Naive thymus-derived CD4-positive, alpha-beta T cell (primary cell): Measurements from ENCODE around the gene KRTAP5-7. TPM values are rescaled to one million over a fixed set of nuclear protein-coding genes. Genes with fewer than 3 reads are reported as not detected.

Experiments used
- ATAC-seq: fragments of 150-1000 bp; cut with Tn5 transposase; 2 replicates; pipeline ENCODE4 v1.10.0; 2021; ENCODE audit warnings: mild to moderate bottlenecking, moderate library complexity
- CTCF ChIA-PET: fragments of 350-600 bp; sonication (Branson Sonifier 250); formaldehyde crosslinking; loops from one replicate; lab custom pipeline; 2021; ENCODE audit warnings: antibody characterized with exemption; lab: Charles Lee
- POLR2A ChIA-PET: fragments of 350-600 bp; sonication (Branson Sonifier 250); formaldehyde crosslinking; loops from one replicate; lab custom pipeline; 2021; ENCODE audit warnings: antibody characterized with exemption, inconsistent platforms; lab: Charles Lee
- DNase-seq, 9 donors: peaks; one replicate each; pipeline versions ENCODE4 v3.0.0 to v3.0.0-alpha.2; 2020 to 2022; ENCODE audit warnings: mixed read lengths in 1 of 9
- H3K27ac ChIP-seq: one replicate; pipeline ENCODE4 v1.7.0; 2013; ENCODE audit warnings: mild to moderate bottlenecking, low read depth, low read length, moderate library complexity
- H3K27me3 ChIP-seq, 2 donors: one replicate each; pipeline ENCODE4 v1.7.0; 2013; ENCODE audit warnings: low read length in 2 of 2, mild to moderate bottlenecking in 2 of 2, moderate library complexity in 2 of 2; ENCODE audit not compliant: control insufficient read depth in 2 of 2, insufficient read depth in 2 of 2
- H3K36me3 ChIP-seq, 3 experiments: 1 replicate in 2 of 3; 2 replicates in 1 of 3; pipeline ENCODE4 v1.7.0; 2013; ENCODE audit warnings: low read length in 3 of 3, mild to moderate bottlenecking in 3 of 3, moderate library complexity in 1 of 3; ENCODE audit not compliant: insufficient read depth in 3 of 3, control insufficient read depth in 2 of 3
- H3K4me1 ChIP-seq, 2 donors: one replicate each; pipeline ENCODE4 v1.7.0; 2013; ENCODE audit warnings: low read length in 2 of 2, mild to moderate bottlenecking in 2 of 2, moderate library complexity in 1 of 2; ENCODE audit not compliant: control insufficient read depth in 2 of 2, insufficient read depth in 2 of 2
- H3K4me3 ChIP-seq: 2 replicates; pipeline ENCODE4 v1.7.0; 2013; ENCODE audit warnings: mild to moderate bottlenecking, low read length
- H3K9me3 ChIP-seq, 3 experiments: 1 replicate in 2 of 3; 2 replicates in 1 of 3; pipeline ENCODE4 v1.7.0; 2013; ENCODE audit warnings: low read length in 3 of 3; ENCODE audit not compliant: control insufficient read depth in 2 of 3
- H3K27ac Mint-ChIP-seq, 9 donors: one replicate each; pipeline ENCODE4 v1.8.0; 2020 to 2022; ENCODE audit warnings: mixed read lengths in 9 of 9, mild to moderate bottlenecking in 8 of 9, moderate library complexity in 5 of 9, inconsistent platforms in 2 of 9
- H3K27me3 Mint-ChIP-seq, 5 donors: one replicate each; pipeline ENCODE4 v1.8.0; 2021 to 2022; ENCODE audit warnings: mixed read lengths in 5 of 5, mild to moderate bottlenecking in 1 of 5
- H3K36me3 Mint-ChIP-seq, 5 donors: one replicate each; pipeline ENCODE4 v1.8.0; 2020 to 2022; ENCODE audit warnings: mixed read lengths in 5 of 5, mild to moderate bottlenecking in 3 of 5, inconsistent platforms in 1 of 5
- H3K4me1 Mint-ChIP-seq, 7 donors: one replicate each; pipeline ENCODE4 v1.8.0; 2020 to 2022; ENCODE audit warnings: mixed read lengths in 7 of 7, mild to moderate bottlenecking in 3 of 7, inconsistent platforms in 1 of 7
- H3K4me3 Mint-ChIP-seq, 10 donors: one replicate each; pipeline ENCODE4 v1.8.0; 2020 to 2022; ENCODE audit warnings: mild to moderate bottlenecking in 10 of 10, mixed read lengths in 10 of 10, moderate library complexity in 6 of 10, inconsistent platforms in 2 of 10
- H3K9me3 Mint-ChIP-seq, 11 donors: one replicate each; pipeline ENCODE4 v1.8.0; 2020 to 2022; ENCODE audit warnings: mixed read lengths in 11 of 11, mild to moderate bottlenecking in 4 of 11, inconsistent platforms in 1 of 11, moderate library complexity in 1 of 11
- intact Hi-C, 2 donors: fragments of 100-400 bp; cut with micrococcal nuclease; formaldehyde crosslinking; loops; one replicate each; pipeline ENCODE4 v1.15.1; 2023
- polyA plus RNA-seq, 2 donors: library from polyadenylated mRNA; unstranded; fragments of 300-500 nt; fragmentation: Illumina TruSeq; gene quantifications; one replicate each; pipeline ENCODE4 v1.2.3, GENCODE V29; 2021
- total RNA-seq, 6 experiments: library from RNA in 5 of 6; stranded (reverse) in 5 of 6; gene quantifications; 1 replicate in 5 of 6; 2 replicates in 1 of 6; pipeline ENCODE4 v1.2.3 and lab custom pipeline; 2021 to 2026

The KRTAP5-7 gene
- total and polyA plus RNA-seq, 7 experiments from 2014 or later = 0.21 to 0.37 TPM; not detected in 5

DNA sequence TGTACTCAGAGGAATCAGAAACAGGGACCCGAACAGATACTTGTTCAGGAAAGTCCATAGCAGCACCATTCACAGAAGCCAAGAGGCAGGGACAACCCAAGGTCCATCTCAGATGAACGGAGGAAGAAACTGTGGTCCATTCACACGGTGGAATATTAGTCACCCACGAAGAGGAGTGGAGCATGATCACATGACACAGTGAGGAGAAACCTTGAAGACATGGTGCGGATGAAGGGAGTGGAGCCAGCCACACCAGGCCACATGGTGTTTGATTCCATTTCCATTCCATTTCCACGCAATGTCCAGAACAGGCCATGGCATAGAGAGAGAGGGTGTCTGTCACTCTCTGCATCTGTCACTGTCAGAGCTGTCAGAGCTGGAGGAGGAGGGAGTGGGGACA lies 43.4 kb upstream of the KRTAP5-7 start:
- ATAC-seq (no peak), DNase-seq (no peak)
- peaks cover 0 to 85% (median 20%) of the 10 kb centered on the region in 3 experiments for H3K36me3 ChIP-seq
- H3K27me3 ChIP-seq = no peaks in the 10 kb centered on the region
- intact Hi-C loops = no loop called here
- Mint-ChIP-seq H3K27ac (no peak overlapping the region), H3K9me3 (no peaks in the 10 kb centered on the region), H3K27me3 (no peaks in the 10 kb centered on the region), H3K4me3 (no peak overlapping the region), H3K36me3 (peaks cover 42 to 76% (median 56%) of the 10 kb centered on the region in 5 donors), H3K4me1 (peaks cover 0 to 16% (median 0%) of the 10 kb centered on the region in 7 donors)
- H3K4me3 ChIP-seq = no peak overlapping the region
- no peak overlapping the region for H3K27ac ChIP-seq
- H3K4me1 ChIP-seq = no peaks in the 10 kb centered on the region
- H3K9me3 ChIP-seq = no peaks in the 10 kb centered on the region
- CTCF ChIA-PET = no interaction called here
- POLR2A ChIA-PET = no interaction called here

DNA sequence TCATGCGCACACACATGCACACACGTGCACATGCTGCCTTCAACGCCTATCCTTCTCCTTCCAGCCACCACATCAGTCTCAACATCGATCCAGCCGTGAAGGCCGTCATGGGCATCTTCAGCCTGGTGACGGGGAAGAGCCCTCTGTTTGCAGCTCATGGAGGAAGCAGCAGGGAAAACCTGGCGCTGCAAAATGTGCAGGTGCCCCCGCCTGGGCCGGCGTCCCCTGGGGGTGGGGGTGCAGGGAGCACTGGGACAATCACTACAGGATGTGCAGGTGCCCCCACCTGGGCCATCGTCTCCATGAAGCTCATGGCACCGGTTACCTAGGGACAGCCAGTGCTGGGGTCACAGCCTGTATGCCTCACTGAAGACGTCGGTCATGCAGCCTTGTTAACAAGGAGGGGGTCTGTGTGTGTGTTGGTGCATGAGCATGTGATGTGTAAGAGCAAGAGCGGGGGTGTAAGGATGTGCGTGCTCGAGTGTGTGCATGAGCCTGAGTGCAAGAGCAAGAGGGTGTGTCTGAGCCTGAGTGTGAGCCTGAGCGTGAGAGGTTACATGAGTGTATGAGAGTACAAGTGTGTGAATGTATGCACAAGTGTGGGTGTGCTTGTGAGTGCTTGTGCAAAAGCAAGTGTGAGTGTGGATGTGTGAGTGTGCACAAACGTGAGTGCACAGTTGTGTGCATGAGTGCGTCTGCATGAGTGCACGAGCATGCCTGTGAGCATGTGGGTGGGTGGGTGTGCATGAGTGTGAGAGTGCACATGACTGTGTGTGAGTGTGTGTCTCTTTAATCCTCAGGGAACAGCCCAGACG lies 42.6 kb upstream of the KRTAP5-7 start:
- Mint-ChIP-seq H3K9me3 (no peaks in the 10 kb centered on the region), H3K4me1 (peaks cover 0 to 24% (median 0%) of the 10 kb centered on the region in 7 donors), H3K36me3 (peaks cover 43 to 80% (median 53%) of the 10 kb centered on the region in 5 donors), H3K27me3 (no peaks in the 10 kb centered on the region), H3K4me3 (no peak overlapping the region), H3K27ac (peak overlapping the region in 2 of 9 donors; percentile 16 to 54)
- Histone ChIP-seq H3K27ac (no peak overlapping the region), H3K4me3 (no peak overlapping the region), H3K36me3 (peaks cover 0 to 87% (median 20%) of the 10 kb centered on the region in 3 experiments), H3K9me3 (no peaks in the 10 kb centered on the region), H3K27me3 (no peaks in the 10 kb centered on the region), H3K4me1 (no peaks in the 10 kb centered on the region)
- DNase-seq (no peak), ATAC-seq (no peak)
- intact Hi-C loops = no loop called here
- ChIA-PET POLR2A (no interaction called here), CTCF (no interaction called here)

DNA sequence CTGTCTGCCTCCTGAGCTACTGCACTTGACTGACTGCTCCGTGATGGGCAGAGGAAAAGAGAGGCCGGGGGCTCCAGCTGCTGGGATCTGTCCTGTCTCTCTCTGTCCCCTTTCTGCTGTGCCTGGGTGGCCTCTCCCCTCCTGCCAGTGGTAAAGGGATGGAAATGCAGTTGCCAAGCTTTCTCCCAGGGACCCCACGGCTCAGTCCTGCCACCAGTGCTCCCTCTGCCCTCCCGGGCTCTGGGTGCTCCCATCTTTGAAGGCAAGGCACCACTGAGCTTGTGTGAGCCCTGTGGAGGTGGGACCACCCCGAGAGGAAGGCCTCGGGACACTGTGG lies 42.0 kb upstream of the KRTAP5-7 start:
- no peaks in the 10 kb centered on the region for H3K27me3 ChIP-seq
- H3K4me3 ChIP-seq = no peak overlapping the region
- POLR2A ChIA-PET = no interaction called here
- H3K36me3 Mint-ChIP-seq = peaks cover 47 to 80% (median 47%) of the 10 kb centered on the region in 5 donors
- CTCF ChIA-PET = no interaction called here
- H3K36me3 ChIP-seq = peaks cover 0 to 87% (median 17%) of the 10 kb centered on the region in 3 experiments
- no peak overlapping the region for H3K4me3 Mint-ChIP-seq
- DNase-seq (no peak), ATAC-seq (no peak)
- intact Hi-C loops = no loop called here
- H3K27ac Mint-ChIP-seq = no peak overlapping the region
- no peaks in the 10 kb centered on the region for H3K9me3 Mint-ChIP-seq
- H3K27ac ChIP-seq = no peak overlapping the region
- H3K4me1 Mint-ChIP-seq = peaks cover 0 to 27% (median 0%) of the 10 kb centered on the region in 7 donors
- H3K27me3 Mint-ChIP-seq = no peaks in the 10 kb centered on the region
- no peaks in the 10 kb centered on the region for H3K9me3 ChIP-seq
- no peaks in the 10 kb centered on the region for H3K4me1 ChIP-seq

DNA sequence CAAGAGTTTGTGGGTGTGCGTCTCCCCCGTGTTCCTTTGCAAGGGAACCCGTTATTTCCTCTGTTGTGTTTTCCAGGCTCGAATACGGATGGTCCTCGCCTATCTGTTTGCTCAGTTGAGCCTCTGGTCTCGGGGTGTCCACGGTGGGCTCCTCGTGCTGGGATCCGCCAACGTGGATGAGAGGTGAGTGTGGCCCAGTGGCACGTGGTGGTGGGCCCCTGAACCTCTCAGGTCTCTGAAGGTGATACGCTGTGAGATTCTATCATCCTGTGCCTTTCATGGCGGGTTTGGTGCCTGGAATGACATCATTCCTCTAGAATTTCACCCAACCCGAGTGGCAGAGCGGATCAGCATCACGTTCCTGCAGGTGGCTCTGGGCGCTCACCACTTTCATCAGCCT lies 41.6 kb upstream of the KRTAP5-7 start:
- Histone ChIP-seq H3K4me3 (no peak overlapping the region), H3K27me3 (no peaks in the 10 kb centered on the region), H3K36me3 (peaks cover 0 to 87% (median 16%) of the 10 kb centered on the region in 3 experiments), H3K27ac (no peak overlapping the region), H3K4me1 (no peaks in the 10 kb centered on the region), H3K9me3 (no peaks in the 10 kb centered on the region)
- H3K36me3 Mint-ChIP-seq = peaks cover 46 to 83% (median 47%) of the 10 kb centered on the region in 5 donors
- H3K27ac Mint-ChIP-seq = no peak overlapping the region
- no peaks in the 10 kb centered on the region for H3K9me3 Mint-ChIP-seq
- intact Hi-C loops = no loop called here
- DNase-seq = no peak
- POLR2A ChIA-PET = no interaction called here
- no peak overlapping the region for H3K4me3 Mint-ChIP-seq
- H3K4me1 Mint-ChIP-seq = peaks cover 0 to 29% (median 0%) of the 10 kb centered on the region in 7 donors
- CTCF ChIA-PET = no interaction called here
- no peaks in the 10 kb centered on the region for H3K27me3 Mint-ChIP-seq
- ATAC-seq = no peak

DNA sequence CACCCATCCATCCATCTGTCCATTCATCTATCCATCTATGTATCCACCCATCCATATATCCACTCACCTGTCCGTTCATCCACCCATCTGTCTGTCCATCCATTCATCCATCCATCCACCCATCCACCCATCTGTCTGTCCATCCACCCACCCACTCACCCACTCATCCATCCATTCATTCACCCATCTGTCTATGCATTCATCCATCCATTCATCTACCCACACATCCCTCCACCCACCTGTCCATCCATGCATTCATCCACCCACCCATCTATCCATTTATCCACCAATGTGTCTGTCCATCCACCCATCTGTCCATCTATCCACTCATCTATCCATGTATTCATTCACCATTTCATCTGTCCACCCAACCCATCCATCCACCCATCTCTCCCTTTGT lies 40.7 kb upstream of the KRTAP5-7 start:
- H3K27me3 ChIP-seq = no peaks in the 10 kb centered on the region
- peaks cover 46 to 89% (median 51%) of the 10 kb centered on the region in 5 donors for H3K36me3 Mint-ChIP-seq

DNA sequence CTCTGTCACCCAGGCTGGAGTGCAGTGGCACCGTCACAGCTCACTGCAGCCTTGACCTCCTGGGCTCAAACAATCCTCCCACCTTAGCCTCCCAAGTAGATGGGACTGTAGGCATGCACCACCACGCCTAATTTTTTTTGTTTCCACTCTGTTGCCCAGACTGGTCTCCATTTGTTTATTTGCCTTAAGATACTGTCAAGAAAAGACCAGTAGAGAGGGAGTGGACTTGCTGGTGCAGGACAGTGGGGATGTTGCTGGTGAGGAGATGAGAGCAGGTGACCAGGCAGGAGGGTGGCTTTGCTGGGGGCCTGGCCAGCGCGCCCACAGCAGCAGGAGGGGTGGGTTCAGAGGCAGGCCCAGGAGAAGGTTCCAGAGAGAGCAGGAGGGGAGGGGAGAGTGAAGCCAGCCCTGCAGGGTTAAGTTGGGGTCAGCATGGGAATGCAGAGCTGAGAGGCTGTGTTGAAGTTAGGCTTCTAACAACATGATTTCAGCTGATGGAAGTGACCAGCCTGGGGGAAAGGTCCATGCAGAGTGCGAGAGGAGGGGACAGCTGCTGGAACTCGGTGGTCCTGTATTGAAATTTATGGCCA lies 38.3 kb upstream of the KRTAP5-7 start:
- ATAC-seq (no peak), DNase-seq (no peak)
- Histone ChIP-seq H3K27me3 (no peaks in the 10 kb centered on the region), H3K9me3 (no peaks in the 10 kb centered on the region), H3K27ac (no peak overlapping the region), H3K4me3 (no peak overlapping the region), H3K36me3 (peaks cover 0 to 85% (median 12%) of the 10 kb centered on the region in 3 experiments), H3K4me1 (no peaks in the 10 kb centered on the region)
- Mint-ChIP-seq H3K4me1 (peaks cover 0 to 29% (median 0%) of the 10 kb centered on the region in 7 donors), H3K27me3 (no peaks in the 10 kb centered on the region), H3K36me3 (peaks cover 48 to 86% (median 53%) of the 10 kb centered on the region in 5 donors), H3K27ac (peak overlapping the region in 1 of 9 donors; percentile 85), H3K4me3 (peak overlapping the region in 1 of 10 donors; percentile 4), H3K9me3 (no peaks in the 10 kb centered on the region)
- intact Hi-C loops = no loop called here
- POLR2A ChIA-PET = no interaction called here
- CTCF ChIA-PET = no interaction called here

More for the DNA sequence above, 40.7 kb upstream of the KRTAP5-7 start:
- H3K4me1 Mint-ChIP-seq = peaks cover 0 to 29% (median 0%) of the 10 kb centered on the region in 7 donors
- ChIA-PET CTCF (no interaction called here), POLR2A (no interaction called here)
- intact Hi-C loops = no loop called here
- DNase-seq = no peak
- H3K36me3 ChIP-seq = peaks cover 0 to 87% (median 13%) of the 10 kb centered on the region in 3 experiments
- no peak overlapping the region for H3K4me3 Mint-ChIP-seq
- no peak for ATAC-seq
- no peaks in the 10 kb centered on the region for H3K9me3 Mint-ChIP-seq
- peak overlapping the region in 1 of 9 donors; percentile 15 for H3K27ac Mint-ChIP-seq
- no peaks in the 10 kb centered on the region for H3K9me3 ChIP-seq
- H3K4me3 ChIP-seq = no peak overlapping the region
- H3K4me1 ChIP-seq = no peaks in the 10 kb centered on the region
- no peak overlapping the region for H3K27ac ChIP-seq
- no peaks in the 10 kb centered on the region for H3K27me3 Mint-ChIP-seq
